ENCODE results near the gene NFE2L2.

GRCh38 chr2:177287814-177288213 lies 23.3 kb upstream of the NFE2L2 start:
- TF ChIP-seq POLR2A (IDR thresholded peaks at IDR 0.05) = no peak
- TF ChIP-seq CTCF (IDR thresholded peaks at IDR 0.05) = no peak
- no peak for TF ChIP-seq POLR2AphosphoS5 (IDR thresholded peaks at IDR 0.05)

Measured in sigmoid colon (tissue), 4 donors.